ENCODE measurements around the gene FBLL1. TPM values are rescaled to one million over a fixed set of nuclear protein-coding genes. Genes with fewer than 3 reads are reported as not detected.

The FBLL1 gene
- polyA plus RNA-seq, 1 of the 3 experiments (the other 2 are of a cell fraction): 4.4 TPM

GRCh38 chr5:168537176-168537575, 8.1 kb downstream of the FBLL1 start (continued):
- TF ChIP-seq, protein P1, sequence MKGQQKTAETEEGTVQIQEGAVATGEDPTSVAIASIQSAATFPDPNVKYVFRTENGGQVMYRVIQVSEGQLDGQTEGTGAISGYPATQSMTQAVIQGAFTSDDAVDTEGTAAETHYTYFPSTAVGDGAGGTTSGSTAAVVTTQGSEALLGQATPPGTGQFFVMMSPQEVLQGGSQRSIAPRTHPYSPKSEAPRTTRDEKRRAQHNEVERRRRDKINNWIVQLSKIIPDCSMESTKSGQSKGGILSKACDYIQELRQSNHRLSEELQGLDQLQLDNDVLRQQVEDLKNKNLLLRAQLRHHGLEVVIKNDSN (IDR thresholded peaks at IDR 0.05; ENCODE audit: borderline replicate concordance, low read depth): no peak
- TF ChIP-seq, protein P2, sequence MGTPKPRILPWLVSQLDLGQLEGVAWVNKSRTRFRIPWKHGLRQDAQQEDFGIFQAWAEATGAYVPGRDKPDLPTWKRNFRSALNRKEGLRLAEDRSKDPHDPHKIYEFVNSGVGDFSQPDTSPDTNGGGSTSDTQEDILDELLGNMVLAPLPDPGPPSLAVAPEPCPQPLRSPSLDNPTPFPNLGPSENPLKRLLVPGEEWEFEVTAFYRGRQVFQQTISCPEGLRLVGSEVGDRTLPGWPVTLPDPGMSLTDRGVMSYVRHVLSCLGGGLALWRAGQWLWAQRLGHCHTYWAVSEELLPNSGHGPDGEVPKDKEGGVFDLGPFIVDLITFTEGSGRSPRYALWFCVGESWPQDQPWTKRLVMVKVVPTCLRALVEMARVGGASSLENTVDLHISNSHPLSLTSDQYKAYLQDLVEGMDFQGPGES (IDR thresholded peaks at IDR 0.05; ENCODE audit: low read depth, low read length): no peak
- no peak for TF ChIP-seq NRF1 (IDR thresholded peaks at IDR 0.05; ENCODE audit: low read depth, low read length)

GRCh38 chr5:168549554-168549953, 20.4 kb downstream of the FBLL1 start:
- H4K20me1 ChIP-seq (ENCODE audit: insufficient read depth): peaks cover 8% of the 10 kb centered on the region; the same call in 1 of the 2 replicates

GRCh38 chr5:168550656-168551055, 21.6 kb downstream of the FBLL1 start:
- Histone ChIP-seq H3K9me2 (no peaks in the 10 kb centered on the region), H3K27me3 (ENCODE audit: insufficient read depth) (no peaks in the 10 kb centered on the region), H2AFZ (ENCODE audit: low read depth) (no peak overlapping the region), H3K4me1 (ENCODE audit: control insufficient read depth in 1 of 2, insufficient read depth in 2 of 2, low read depth in 1 of 2, low read length in 1 of 2) (peaks cover 5 to 28% of the 10 kb centered on the region in 2 experiments; a peak in 3 of 4 replicates), H3K79me2 (ENCODE audit: insufficient read depth) (peaks cover 23% of the 10 kb centered on the region), H3K27ac (ENCODE audit: low read depth in 2 of 2, low read length in 1 of 2) (no peak overlapping the region), H3F3A (replicated peaks; ENCODE audit: insufficient read depth) (peaks cover 20% of the 10 kb centered on the region), H3K9me3 (no peaks in the 10 kb centered on the region), H3K4me2 (no peak overlapping the region), H3K36me3 (replicated peaks in 1 of 2; ENCODE audit: control insufficient read depth in 1 of 2, insufficient read depth in 2 of 2, low read length in 1 of 2) (peaks cover 42 to 63% of the 10 kb centered on the region in 2 experiments), H3K9ac (no peak overlapping the region), H3K4me3 (ENCODE audit: low read depth in 2 of 2, low read length in 1 of 2) (no peak overlapping the region), H4K20me1 (ENCODE audit: insufficient read depth) (peaks cover 13% of the 10 kb centered on the region; the same call in 1 of the 2 replicates)
- DNase-seq: no peak
- CTCF ChIA-PET: no interaction called here
- POLR2A ChIA-PET: no interaction called here
- TF ChIP-seq GABPA (IDR thresholded peaks at IDR 0.05; ENCODE audit: low read depth) (no peak), RCOR1 (IDR thresholded peaks at IDR 0.05; ENCODE audit: low read length) (no peak), TAF1 (IDR thresholded peaks at IDR 0.05; ENCODE audit: borderline replicate concordance, low read depth, low read length) (no peak), PBX3 (IDR thresholded peaks at IDR 0.05) (no peak), CHD2 (IDR thresholded peaks at IDR 0.05; ENCODE audit: low read length, partially characterized antibody) (no peak), POLR2AphosphoS5 (IDR thresholded peaks at IDR 0.05; ENCODE audit: low read depth, low read length) (no peak), MEF2A (IDR thresholded peaks at IDR 0.05; ENCODE audit: borderline replicate concordance, low read depth) (no peak), YY1 (IDR thresholded peaks at IDR 0.05; ENCODE audit: low read depth) (no peak), FOXM1 (IDR thresholded peaks at IDR 0.05; ENCODE audit: low read depth) (no peak), SMC3 (IDR thresholded peaks at IDR 0.05; ENCODE audit: low read depth, low read length) (no peak)
- TF ChIP-seq, protein P3, sequence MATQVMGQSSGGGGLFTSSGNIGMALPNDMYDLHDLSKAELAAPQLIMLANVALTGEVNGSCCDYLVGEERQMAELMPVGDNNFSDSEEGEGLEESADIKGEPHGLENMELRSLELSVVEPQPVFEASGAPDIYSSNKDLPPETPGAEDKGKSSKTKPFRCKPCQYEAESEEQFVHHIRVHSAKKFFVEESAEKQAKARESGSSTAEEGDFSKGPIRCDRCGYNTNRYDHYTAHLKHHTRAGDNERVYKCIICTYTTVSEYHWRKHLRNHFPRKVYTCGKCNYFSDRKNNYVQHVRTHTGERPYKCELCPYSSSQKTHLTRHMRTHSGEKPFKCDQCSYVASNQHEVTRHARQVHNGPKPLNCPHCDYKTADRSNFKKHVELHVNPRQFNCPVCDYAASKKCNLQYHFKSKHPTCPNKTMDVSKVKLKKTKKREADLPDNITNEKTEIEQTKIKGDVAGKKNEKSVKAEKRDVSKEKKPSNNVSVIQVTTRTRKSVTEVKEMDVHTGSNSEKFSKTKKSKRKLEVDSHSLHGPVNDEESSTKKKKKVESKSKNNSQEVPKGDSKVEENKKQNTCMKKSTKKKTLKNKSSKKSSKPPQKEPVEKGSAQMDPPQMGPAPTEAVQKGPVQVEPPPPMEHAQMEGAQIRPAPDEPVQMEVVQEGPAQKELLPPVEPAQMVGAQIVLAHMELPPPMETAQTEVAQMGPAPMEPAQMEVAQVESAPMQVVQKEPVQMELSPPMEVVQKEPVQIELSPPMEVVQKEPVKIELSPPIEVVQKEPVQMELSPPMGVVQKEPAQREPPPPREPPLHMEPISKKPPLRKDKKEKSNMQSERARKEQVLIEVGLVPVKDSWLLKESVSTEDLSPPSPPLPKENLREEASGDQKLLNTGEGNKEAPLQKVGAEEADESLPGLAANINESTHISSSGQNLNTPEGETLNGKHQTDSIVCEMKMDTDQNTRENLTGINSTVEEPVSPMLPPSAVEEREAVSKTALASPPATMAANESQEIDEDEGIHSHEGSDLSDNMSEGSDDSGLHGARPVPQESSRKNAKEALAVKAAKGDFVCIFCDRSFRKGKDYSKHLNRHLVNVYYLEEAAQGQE (IDR thresholded peaks at IDR 0.05; ENCODE audit: low read depth, low read length): no peak

More at GRCh38 chr5:168549554-168549953, 20.4 kb downstream of the FBLL1 start:
- H3K4me3 ChIP-seq (ENCODE audit: low read depth in 2 of 2, low read length in 1 of 2): no peak overlapping the region
- no peak overlapping the region for H3K9ac ChIP-seq
- peaks cover 5 to 21% of the 10 kb centered on the region in 2 experiments; a peak in 3 of 4 replicates for H3K4me1 ChIP-seq (ENCODE audit: control insufficient read depth in 1 of 2, insufficient read depth in 2 of 2, low read depth in 1 of 2, low read length in 1 of 2)
- no peak overlapping the region for H2AFZ ChIP-seq (ENCODE audit: low read depth)
- no peak overlapping the region for H3K4me2 ChIP-seq
- POLR2A ChIA-PET: no interaction called here
- no peaks in the 10 kb centered on the region for H3K9me2 ChIP-seq
- DNase-seq: no peak
- no peaks in the 10 kb centered on the region for H3K27me3 ChIP-seq (ENCODE audit: insufficient read depth)
- peaks cover 37 to 60% of the 10 kb centered on the region in 2 experiments for H3K36me3 ChIP-seq (replicated peaks in 1 of 2; ENCODE audit: control insufficient read depth in 1 of 2, insufficient read depth in 2 of 2, low read length in 1 of 2)
- H3K79me2 ChIP-seq (ENCODE audit: insufficient read depth): peaks cover 23% of the 10 kb centered on the region
- CTCF ChIA-PET: interaction anchor here (0.6 to 1.2 kb wide), 2 partner anchors 12 to 29 kb away, joined by 3 read pairs; no protein-coding TSS in a partner anchor
- 95% methylated on average over 7 of the region's 7 CpGs for WGBS (ENCODE audit: low lambda C conversion rate)
- H3K27ac ChIP-seq (ENCODE audit: low read depth in 2 of 2, low read length in 1 of 2): no peak overlapping the region
- H3K9me3 ChIP-seq: no peaks in the 10 kb centered on the region
- TF ChIP-seq MXI1 (IDR thresholded peaks at IDR 0.05; ENCODE audit: low read depth, low read length) (no peak), CHD2 (IDR thresholded peaks at IDR 0.05; ENCODE audit: low read length, partially characterized antibody) (no peak), FOXJ3 (CRISPR knock-in tag; IDR thresholded peaks at IDR 0.05) (no peak), FOSL2 (IDR thresholded peaks at IDR 0.05; ENCODE audit: borderline replicate concordance, low read depth) (no peak), ELF1 (IDR thresholded peaks at IDR 0.05) (no peak)
- TF ChIP-seq, protein P4, sequence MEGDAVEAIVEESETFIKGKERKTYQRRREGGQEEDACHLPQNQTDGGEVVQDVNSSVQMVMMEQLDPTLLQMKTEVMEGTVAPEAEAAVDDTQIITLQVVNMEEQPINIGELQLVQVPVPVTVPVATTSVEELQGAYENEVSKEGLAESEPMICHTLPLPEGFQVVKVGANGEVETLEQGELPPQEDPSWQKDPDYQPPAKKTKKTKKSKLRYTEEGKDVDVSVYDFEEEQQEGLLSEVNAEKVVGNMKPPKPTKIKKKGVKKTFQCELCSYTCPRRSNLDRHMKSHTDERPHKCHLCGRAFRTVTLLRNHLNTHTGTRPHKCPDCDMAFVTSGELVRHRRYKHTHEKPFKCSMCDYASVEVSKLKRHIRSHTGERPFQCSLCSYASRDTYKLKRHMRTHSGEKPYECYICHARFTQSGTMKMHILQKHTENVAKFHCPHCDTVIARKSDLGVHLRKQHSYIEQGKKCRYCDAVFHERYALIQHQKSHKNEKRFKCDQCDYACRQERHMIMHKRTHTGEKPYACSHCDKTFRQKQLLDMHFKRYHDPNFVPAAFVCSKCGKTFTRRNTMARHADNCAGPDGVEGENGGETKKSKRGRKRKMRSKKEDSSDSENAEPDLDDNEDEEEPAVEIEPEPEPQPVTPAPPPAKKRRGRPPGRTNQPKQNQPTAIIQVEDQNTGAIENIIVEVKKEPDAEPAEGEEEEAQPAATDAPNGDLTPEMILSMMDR (IDR thresholded peaks at IDR 0.05): no peak
- H3F3A ChIP-seq (replicated peaks; ENCODE audit: insufficient read depth): peaks cover 16% of the 10 kb centered on the region

Measured in SK-N-SH (cell line).